T-helper 2 cell (primary cell): ENCODE data around the gene PRKRA.
"Not testable (repeated sequence)": the region's sequence is repeated elsewhere in the genome, so short reads cannot be mapped to it uniquely, and the experiment has no call there.

Experiments
- DNase-seq, 5 experiments: peaks; one replicate each; pipeline versions ENCODE4 v3.0.0 to v3.0.0-alpha.2; 2012 to 2022

The PRKRA gene

DNA sequence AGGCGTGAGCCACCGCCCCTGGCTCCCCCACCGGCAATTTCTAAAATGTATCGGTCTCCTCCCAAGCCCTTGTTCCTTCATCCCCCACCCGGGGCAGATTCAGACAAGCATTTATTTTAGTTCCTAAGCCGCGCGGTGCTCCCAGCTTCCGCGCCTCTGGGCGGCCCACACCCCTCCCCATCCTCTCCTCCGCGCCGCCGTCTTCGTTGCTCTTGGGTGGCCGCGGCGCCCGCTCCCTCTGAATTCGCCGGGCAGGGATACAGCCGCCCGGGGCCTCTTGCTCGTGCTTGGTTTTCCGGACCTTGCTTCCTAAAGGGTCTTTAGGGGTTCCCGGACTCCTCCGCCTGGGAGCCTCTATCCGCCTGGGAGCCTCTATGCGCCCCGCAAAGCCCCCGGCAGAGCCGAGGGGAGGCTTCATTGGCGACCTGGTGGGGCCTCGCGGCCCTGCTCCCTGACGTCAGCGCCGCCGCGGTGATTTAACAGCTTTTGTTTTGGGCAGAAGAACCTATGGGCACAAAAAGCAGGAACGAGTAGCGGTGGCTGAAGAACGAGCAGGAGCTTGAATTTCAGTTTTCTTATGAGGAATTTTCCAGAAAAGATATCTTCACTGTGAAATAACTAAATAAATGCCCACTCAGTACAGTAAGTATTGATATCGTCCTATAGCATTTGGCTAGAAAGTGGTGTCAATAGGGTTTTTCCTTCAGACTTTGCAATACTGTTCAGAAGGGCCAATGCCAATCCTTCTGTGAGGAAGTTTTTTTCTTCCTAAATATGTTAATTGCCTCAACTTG is 37.3 kb downstream of the PRKRA start:
- peak; percentile 40 to 91 (median 62) for DNase-seq

DNA sequence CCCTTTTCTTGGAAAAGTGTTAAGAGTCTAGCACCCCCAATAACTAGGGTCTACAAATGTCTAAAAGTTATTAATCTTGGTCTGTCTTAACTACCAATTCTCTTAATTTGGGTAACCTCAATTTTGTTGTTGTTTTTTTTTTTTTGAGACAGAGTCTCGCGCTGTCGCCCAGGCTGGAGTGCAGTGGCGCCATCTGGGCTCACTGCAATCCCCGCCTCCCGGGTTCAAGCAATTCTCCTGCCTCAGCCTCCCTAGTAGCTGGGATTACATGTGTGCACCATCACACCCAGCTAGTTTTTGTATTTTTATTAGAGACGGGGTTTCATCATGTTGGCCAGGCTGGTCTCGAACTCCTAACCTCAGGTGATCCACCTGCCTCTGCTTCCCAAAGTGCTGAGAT is 38.5 kb downstream of the PRKRA start:
- DNase-seq: not testable (repeated sequence)

DNA sequence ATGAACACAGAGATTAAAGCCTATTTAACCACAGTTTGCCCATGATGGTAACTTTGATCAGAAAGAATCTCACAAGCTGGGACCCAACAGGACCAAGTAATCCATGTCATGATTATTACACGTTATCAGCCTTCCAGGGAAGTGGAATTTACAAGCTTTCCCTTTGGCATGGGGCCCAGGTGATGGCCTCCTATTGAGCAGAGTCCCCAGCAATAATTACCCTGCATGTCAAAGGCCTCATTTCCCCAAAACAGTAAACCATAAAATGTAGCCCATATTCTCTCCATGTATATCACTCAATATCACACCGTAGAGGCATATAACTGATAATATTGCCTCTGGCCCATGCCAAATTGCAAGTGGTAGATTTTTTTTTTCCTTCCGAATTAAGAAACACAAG is 38.9 kb downstream of the PRKRA start:
- no peak for DNase-seq

DNA sequence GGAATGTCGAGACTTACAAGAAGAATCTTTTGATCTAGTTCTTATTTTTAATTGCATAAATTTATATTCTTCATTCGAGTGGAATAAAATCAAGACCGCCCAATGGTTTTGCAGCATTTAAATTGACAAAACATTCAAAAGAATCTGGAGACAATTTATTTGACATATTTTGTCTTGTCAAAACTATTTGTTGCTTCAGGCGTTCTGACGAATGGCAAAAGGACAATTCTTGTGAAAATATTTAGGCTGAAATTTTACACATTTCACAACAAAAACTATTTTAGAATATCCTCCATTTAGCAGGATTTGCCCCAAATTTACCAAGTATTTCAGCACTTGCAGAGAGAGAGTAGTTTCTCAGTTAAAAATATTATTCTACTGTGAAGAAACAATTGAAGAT is 41.7 kb downstream of the PRKRA start:
- no peak for DNase-seq

DNA sequence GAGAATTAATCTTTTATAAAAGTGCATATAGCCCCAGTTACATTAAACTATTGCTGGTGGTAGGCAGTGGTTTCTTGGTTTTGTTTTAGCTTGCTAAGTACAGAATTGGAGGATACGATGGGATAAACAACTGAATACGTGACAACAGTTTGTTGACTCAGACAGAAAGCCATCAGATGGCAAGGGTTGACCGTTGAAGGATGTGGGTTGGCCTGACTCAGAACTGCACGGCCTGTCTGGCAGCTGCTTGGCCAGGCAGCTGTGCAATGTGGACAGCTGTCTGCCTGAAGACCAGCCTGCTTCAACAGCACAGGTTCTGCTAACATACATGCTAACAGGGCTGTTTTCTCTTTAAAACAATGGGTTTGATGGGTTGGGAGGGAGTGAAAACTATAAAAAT is 46.6 kb downstream of the PRKRA start:
- peak in 1 of 5 experiments; percentile 98 for DNase-seq

DNA sequence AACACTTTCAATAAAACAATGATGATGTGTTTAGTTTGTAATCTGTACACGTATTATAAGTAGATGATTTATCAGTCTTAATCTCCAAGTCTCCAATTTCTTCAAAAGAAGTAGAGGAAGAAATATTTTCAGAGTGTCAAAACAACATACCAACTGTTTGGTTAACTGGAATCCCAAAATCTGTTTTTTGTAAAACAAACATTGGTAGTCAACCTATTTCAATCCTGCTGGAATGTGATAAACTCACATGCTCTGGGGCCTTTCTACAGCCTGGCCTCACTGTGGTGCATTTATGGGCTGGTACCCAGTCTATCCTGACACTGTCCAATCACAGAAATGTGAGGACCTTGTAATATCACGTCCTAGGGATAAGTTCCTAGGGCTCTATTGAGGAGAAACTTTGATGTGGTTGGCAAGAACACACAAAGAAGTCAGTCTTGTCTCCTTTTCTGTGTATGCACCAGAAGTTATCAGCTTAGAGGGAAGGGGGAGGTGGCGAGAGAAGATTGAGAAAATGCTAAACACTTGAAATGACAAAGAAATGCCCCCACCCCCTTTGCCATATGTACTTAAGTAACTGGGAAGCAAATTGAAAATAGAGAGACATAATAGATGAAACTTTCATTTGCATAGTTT is 47.2 kb downstream of the PRKRA start:
- peak in 1 of 5 experiments; percentile 91 for DNase-seq

DNA sequence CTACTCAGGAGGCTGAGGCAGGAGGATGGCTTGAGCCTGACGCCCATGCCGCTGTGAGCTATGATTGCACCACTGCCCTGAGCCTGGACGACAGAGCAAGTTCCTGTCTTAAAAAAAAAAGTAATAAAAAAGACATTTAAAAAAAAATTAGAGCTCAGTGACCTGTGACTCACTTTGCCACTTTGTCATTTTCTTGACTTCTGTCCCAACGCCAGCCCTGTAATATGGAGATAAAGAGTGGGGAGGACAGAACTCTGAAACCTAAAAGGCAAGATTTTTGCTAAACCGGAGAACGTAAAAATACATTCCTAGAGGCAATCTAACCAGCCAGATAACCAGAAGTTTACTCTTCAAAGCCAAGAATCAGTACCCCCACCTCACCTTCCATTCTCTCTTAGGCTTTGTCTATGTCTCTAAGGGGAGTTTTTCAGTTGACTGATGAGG is 49.0 kb downstream of the PRKRA start:
- DNase-seq: no peak

DNA sequence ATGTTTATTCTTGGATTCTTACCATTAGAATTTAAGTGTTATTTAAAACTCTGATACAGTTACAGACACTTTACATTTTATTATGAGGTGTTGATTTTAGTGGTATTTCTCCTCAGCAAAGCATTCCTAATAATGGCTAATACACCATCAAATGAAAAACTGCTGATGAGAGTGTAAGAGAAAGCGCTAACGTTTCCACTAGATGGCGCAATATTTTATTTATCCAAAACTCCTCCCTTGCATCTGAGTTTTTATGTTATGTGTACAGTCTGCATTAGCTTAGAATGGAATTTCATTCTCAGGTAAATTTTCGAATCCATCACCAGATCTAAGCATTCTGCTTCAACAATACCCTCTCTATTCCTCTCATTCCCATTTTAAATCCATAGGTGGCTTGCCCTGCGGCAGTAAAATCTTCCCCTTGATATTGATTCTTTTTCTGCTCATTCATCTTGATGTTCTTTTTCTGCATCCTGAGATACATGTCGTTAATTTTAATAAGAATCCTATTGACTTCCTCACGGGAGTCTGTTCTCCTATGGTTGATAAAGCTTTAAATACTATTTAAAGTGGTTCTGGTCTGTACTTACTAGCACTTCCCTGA is 53.9 kb downstream of the PRKRA start:
- DNase-seq: peak in 2 of 5 experiments; percentile 17 to 69

DNA sequence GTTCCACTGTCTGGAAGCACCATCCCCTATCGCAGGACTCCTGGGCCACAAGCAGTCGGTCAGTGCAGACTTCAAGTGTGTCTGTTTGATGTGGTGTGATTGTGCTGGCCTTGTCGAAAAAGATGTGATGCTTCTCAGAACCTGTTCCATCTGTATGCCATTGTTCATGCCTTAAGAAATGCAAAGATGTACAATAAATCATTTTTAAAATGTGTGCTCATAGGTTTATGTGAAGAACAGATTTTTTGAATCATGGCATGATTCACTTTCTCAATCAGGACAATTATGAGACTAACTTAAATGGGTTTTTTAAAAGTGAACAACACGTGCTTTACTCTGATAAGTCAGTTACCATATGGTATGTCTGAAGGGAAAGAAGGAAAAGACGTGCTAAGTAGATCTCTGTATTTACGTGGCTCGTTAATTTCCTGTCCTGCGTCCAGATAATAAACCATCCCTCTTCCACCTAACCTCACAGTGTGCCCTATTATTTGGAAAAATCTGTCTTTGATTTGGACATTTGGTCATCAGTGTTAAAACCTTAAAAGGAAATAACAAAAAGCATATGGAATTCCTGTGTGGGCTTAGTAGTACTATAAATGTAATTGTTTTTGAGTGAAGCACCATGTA is 54.9 kb downstream of the PRKRA start:
- DNase-seq: no peak

DNA sequence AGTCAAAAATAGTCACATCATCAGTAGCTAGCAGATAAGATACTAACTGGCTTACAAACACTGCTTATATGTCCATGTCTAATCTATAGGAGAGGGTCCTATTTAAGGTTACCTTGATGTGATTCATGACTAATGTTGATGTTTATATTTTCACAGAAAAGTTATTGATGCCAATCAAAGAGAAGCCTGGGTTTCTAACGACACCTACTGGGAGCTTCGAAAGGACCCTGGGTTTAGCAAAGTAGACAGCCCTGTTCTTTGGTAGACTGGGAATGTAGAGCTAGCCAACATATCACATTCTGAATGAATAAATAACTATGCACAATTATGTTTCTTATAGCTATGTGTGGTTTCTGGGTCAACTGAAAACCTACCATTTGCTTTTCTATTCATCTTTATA is 55.7 kb downstream of the PRKRA start:
- no peak for DNase-seq

DNA sequence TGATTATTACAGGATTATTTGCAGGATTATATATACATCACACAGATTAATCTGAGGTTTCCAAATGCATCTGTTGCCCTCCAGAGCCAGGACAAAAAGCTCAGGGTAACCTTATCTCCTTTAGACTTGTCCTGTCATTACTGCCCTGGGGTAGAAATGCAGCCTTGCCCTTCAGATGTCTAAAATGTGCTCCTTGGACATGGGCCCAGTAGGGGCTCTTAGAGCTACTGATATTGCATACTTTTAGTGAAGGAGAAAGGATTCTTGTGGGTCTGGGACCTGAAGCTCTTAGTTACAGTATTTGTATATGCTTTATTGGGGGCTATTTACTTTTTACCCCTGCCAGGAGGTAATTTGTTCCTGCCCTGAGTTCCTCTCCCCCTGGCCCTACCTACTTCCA is 56.1 kb downstream of the PRKRA start:
- no peak for DNase-seq

DNA sequence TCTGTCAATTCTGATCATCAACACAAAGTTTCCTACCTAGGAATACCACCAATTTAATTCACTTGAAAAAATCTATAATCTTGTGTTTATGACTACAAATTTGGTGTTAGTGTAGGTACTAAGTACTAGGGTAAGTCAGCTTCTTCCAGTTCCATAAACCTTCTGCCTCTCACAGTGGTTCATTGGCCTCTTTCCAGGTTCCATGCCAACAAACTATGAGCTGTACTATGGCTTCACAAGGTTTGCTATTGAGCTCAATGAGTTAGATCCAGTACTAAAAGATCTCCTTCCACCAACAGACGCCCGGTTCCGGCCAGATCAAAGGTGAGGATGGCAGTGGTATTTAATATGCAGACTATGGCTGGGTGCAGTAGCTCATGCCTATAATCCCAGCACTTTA is 58.8 kb downstream of the PRKRA start:
- no peak for DNase-seq

DNA sequence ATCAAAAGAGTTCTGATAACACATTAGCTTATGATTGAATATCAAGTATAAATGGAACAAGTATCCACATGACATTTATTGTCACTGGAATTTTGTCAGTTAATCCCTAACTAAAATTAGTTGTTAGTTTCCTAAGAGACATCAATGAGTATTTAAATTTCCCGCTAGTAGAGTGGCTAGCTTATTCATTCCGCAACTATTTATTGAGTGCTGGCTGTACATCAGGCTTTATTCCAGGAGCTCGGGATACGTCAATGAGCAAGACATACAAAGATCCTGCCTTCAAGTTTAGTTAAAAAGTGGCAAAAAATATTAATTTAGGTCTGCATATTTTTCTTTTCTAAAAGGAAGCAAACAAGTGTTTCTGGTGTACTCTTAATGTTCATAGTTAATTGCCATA is 59.3 kb downstream of the PRKRA start:
- DNase-seq: no peak

DNA sequence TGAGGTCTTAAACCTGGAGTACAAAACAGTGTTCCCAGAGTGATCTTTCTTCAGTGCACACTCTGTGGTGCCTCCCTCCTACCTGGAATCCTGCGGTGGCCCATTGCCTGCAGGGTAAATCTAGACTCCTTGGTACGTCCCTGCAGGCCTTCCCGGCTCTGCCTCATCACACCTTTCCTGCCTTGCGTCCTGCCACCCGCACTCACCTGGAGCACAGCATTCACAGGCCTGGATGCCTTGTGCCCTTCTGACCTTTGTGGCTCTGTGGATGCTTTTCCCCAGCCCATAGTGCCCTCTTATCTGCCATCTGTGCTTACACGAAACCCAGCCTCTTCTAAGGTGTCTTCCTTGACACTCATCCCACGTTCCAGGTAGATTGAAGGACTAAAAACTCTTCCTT is 62.7 kb downstream of the PRKRA start:
- no peak for DNase-seq

DNA sequence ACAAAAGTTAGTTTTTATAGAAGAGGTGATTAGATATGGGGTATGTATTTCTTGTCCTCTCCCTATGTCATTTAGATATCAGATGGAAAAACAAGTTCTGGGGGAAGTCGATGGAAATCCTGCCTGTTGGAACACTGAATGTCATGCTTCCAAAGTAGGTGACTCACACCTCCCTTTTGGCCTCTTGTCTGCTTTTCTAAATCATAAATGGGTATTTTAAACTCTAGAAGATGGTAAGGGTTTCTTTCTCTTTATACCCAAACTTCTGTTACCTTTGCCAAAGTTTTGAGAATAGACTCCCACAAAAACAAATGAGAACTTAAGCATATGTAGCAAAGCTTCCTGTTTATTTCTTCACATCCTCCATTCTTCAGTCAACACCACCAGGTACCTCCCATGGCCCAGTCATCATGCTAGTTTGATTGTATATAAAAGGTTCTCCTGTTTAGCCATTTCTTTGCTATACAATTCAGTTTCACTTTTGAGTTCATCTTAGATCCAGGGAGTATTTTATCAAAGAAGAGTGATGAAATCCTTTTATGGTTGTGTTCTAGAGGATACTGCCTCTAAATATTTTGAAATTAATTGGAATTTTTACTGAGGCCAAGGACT is 63.9 kb downstream of the PRKRA start:
- DNase-seq: peak in 1 of 5 experiments; percentile 61

DNA sequence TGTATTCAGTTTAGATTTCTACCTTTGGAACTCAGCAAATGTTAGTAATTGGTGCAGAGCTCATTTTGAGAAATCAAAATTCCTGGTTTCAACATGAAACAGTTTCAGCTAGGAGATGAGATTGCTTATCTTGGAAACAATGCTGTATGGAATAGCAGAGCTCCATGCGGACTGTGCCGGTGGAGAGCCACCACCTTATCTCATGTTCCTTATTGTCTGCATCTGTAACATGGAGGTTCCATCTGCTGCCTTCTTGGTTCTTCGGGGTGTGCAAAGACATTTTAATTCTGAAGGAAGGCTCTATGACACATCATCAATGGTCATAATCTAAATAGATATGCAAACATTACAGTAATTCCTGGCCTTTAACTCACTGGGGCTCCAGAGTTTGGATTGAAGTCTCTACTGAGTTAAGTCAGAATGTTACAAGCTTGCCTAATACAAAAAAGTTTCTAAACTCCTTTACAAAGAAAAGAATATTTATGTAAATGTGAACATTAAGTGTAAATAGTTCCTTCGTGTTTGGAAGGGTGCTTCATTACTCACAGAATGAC is 65.3 kb downstream of the PRKRA start:
- no peak for DNase-seq

DNA sequence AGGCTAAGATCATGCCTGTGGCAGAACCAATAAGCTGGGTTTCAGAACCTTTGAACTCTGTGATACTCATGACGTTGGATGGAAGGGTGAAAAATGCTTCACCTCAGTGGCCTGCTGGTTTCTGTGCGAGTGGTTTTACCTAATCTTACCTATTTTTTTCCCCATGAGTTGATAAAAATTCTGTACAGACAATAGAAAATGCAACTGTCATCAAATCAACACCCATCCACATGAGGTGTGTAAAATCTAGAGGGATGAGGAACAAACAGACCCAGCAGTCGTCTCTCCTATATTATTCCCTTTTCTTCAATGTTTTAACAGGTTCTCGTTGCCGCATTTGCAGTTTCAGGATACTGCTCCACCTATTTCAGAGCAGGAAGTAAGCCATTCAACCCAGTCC is 67.3 kb downstream of the PRKRA start:
- DNase-seq: no peak
